Fibroblast of skin of left quadriceps (primary cell): ENCODE results near the gene EXTL1.

Source experiments
- DNase-seq, 2 experiments: peaks; one replicate each; pipeline ENCODE4 v3.0.0-alpha.2; 2013; ENCODE audit warnings: low read depth in 2 of 2

EXTL1 gene

DNA sequence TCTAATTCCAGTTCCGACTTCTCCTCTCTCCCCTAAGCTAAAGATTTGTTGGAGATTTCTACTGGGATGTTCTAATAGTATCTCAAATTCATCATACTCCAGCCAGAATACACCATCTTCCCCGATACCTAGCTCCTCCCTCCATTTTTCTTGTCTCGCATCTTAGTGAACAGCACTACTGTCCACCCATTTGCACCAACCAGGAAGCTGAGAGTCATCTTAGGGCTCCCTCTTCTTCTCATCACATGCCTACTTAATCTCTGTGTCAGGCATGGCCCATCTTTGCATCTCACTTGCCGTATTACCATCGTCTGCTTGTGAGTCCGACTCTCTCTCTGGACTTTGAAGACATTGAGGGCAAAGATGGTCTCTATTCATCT, 49.4 kb downstream of the EXTL1 start:
- DNase-seq: no peak

DNA sequence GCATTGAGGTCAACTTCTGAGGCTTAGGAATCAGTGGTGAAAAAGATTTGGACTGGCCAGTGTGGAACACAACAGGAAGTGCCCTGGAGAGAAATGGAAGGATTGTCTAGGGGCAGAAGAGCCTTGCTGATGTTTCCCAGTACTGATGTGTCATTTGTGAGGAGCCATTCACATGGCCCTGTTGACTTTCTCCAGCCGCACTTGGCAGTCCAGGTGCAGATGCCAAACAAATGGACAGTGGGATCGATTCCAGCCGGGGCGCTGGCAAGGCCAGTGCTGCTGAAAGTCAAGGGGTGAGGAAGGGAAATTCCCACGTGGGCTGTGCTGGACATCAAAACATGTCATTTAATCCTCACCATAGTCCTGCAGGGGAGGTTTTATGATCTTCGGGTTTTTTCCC, 50.7 kb downstream of the EXTL1 start:
- DNase-seq: no peak

DNA sequence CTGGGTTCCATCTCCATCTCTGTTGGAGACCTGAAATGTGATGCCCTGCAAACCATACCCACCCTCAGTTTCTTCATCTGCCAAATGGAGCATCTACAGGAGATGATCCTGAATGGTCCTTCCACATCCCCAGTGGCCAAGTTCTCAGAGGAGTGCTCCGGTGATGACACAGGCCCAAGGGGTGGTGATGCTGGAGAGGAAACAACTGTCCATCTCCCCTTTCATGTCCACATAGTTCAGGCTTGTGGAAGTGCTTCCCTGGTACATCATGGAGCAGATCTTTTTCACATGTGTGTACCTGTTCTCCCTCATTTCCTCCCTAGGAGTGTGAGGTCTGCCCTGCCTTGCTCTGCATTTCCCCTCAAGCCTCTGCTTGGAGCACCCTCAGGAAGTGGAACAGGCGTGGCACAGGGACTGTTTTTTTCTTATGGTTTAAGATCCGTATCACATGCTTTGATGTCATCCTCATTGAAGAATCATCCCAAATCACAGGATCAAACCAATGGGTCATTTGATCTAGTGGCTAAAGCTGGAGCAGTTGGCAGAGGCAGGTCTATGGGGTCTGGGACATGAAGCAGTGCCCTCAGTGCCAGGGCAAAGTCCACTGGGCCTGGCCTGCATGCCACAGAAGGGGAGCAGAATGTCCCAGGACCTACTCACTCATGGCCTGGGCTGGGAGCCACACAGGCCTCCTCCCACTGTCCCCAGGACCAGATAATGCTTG, 54.0 kb downstream of the EXTL1 start:
- DNase-seq: no peak

DNA sequence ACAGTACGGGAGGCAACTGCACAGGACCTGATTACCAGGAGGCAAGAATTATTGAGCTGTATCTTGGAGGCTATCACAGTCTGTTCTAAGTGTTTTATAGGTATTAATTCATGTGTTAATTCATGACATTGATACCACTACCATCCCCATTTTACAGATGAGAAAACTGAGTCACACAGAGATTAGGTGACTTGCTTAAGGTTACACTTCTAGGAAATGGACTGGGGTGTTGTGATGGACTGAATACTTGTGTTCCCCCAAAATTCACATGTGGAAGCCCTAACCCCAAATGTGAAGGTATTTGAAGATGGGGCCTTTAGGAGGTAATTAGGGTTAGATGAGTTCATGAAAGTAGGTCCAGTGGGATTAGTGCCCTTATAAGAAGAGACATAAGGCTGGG, 55.9 kb downstream of the EXTL1 start:
- DNase-seq: no peak

DNA sequence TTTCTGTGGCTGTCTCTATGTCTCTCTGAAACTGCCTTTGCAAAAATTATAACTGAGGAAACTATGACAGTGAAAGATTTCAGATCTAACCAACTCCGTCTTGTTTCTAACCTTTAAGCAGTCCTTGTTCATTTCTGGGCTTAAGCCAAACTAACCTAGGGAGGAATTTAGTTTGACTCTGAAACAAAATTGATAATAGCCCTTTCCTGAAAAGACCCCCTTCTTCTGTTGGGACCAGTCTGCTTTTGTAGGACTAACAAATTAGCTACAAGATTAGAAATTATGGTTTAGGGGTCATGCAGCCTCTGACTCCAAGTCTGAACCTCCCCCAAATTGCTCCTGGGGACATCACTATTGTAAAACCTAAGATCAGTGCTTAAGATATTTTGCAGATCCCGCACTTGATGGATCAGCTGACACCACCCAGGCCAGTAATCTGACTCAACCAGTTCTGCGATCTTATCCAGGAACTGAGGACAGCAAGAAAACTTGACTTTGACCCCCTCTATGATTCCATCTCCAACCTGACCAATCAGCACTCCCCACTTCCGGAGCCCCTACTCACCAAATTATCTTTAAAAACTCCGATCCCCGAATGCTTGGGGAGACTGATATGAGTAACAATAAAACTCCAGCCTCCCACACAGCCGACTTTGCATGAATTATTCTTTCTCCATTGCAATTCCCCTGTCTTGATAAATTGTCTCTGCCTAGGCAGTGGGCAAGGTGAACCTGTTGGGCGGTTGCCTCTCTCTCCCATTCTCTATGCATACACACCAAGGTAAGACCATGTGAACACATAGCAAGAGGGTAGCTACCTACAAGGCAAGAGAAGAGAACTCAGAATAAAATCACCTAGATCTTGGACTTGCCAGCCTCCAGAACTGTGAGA, 57.0 kb downstream of the EXTL1 start:
- no peak for DNase-seq

DNA sequence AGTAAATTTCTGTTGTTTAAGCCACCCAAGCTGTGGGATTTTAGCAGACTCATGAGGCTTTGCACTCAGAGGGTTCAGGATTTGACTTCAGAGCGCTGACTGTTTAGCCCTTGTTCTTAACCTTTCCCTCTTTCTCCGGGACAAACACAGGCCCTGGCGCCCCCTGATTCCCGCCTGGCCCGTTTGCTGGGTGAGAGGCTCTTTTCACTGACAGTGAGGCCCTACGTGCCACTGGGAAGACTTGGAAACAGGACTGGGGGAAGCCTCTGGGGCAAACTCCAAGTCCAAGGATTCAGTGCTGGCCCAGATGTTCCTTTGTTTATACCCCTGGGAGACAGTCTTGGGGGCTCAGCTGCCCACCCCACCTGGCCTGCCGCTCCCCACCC, 57.6 kb downstream of the EXTL1 start:
- DNase-seq: no peak

DNA sequence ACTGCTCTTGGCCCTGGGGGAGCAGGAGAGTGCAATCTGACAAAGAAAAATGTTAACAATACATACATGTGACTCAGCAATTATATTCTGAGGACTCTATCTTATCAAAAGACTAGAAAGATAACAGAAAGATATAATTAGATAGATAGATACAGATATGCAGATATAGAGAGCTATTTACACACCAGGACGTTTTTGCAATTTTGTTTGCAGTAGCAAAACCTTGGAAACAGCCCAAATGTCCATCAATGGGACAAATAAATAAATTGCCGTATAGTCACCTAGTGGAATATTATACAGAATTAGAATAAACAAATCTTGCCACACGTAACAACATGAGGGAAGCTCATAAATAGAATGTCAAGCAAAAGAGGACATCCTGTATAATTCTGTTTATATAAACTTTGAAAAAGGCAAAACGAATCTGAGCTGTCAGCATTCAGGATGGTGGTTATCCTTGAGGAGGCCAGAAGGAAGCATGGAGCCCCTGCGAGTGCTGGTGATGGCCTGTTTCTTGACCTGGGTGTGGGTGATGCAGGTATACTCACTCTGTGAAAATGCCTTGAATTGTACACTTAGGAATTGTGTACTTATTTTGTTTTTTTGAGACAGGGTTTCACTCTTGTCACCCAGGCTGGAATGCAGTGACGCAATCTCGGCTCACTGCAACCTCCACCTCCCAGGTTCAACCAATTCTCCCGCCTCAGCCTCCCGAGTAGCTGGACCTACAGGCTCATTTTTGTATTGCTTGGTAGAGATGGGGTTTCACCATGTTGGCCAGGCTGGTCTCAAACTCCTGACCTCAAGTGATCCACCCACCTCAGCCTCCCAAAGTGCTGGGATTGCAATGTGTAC, 58.6 kb downstream of the EXTL1 start:
- no peak for DNase-seq

DNA sequence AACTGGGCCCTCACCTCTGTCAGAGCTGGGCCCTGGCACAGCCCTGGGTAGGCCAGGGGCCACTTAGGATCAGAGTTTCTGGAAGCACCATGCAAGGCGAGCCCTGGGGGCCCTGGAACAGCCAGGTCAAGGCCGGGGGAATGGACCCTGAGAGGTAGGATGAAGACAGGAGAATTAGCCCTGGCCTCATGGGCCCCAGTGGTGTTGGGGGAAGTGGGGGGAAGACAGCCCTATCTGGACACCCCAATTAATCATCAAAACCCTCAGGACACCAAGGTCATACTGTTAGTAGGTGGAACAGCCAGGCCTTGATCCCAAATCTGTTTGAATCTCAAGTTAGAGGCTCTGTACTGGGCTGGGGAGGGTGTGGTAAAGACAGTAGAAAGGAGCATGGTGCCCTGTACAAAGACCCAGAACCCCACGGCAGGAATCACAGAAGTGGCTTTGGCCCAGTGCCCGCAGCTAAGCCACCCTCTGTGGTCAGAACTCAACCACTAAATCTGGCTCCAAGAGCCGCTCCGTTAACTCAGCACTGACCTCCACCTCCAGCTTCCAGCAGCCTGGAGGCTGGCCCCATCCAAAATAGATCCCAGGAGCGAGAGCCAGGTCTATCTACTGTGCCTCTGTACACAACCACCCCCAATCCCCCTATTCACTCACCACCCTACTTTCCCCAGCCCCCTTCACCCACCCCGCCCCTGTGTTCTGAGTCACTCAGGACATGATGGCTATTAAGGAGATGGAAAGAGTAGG, 59.9 kb downstream of the EXTL1 start:
- DNase-seq: no peak

DNA sequence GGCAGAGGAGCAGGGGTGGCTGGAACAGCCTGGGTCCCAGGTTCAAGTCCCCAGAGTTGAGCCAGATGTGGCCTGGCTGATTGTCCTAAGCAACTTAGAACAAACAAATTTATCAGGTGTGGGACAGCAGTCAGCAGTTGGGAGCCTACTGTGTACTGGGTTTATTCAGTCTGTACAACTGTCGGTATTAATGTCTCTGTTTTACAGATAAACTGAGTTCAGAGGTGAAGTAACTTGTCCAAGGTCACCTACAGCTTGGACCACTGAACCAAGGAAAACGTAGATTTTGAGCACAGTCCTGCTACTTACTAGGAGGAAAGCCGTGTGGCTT, 60.4 kb downstream of the EXTL1 start:
- no peak for DNase-seq

DNA sequence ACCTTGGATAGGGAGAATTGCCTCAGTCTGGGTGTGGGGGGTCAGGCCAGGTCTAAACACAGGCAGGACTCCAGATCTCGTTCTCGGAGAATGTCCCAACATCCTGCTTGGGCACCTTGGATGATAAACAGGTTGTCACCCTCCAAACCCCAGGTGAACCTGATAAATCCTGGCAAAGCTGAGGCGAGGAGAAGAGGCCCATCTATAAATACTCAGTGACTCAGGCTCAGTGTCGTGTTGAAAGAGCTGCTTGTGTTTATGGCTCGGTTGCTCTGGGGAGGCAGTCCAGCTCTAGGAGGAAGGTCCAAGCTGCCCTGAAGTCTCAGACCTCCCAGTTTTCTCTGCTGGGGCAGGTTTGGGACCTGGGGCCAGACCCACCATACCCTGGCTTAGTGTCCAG, 61.6 kb downstream of the EXTL1 start:
- DNase-seq: no peak

DNA sequence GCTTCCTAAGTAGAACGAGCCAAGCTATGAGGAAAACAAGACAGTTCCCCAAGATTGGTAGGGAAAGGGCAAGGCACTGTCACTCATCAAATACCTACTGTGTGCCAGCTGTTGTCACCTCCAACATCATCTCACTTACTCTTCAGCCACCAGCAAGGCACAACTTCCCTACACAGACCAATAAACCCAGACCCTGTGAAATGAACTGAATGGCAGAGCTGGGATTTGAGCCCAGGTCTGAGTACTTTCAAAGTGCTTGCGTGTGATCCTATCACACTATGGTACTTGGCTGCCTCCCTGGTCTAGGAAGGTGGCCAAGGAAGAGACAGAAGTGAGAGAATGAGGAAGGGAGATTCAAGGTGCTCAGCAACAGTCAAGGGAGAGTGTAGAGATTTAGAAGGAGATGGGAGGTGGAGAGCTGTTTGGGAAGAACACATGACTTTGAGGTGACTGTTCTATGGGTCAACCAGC, 62.6 kb downstream of the EXTL1 start:
- DNase-seq: no peak

DNA sequence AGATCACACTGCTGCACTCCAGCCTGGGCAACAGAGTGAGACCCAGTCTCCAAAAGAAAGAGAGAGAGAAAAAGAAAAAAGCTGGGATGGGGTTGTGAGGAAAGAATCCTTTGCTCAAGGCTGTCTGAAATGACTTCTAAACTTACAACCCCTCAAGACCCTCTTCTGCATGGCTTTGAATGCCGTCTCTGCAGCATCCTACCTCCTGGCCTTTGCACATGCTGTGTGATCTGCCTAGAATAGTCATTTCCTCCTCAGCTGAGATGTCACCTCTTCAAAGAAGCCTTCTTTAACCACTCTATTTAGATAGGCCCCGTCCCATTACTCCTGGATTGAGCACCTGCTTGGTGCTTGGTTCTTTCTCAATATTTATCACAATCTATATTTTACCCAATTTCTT, 63.3 kb downstream of the EXTL1 start:
- no peak for DNase-seq
